ENCODE results near the gene PSPC1. TPM values are rescaled to one million over a fixed set of nuclear protein-coding genes. Genes with fewer than 3 reads are reported as not detected.

PSPC1 gene
- total RNA-seq, 2 experiments from 2014 or later = 55.9 to 56.6 TPM

DNA sequence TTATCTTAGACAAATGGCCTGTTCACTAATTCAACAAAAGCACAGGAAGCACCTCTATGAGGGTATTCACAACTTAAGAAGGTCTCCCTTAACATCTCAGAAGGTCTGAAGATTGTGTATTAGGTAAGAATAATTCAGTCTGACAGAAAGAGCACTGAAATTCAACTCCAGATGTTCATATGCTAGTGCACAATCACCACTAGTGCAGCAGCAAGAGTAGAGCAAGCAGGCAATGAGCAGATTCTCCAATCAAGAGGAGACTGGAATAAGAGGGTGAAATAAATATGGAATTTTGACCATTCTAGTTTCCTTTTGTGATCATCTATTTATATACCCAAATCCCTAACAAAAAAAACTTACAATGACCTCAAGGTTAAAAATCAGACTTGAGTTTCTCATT lies 97.3 kb downstream of the PSPC1 start:
- peaks cover 19% of the 10 kb centered on the region for H3K4me1 Mint-ChIP-seq (ENCODE audit: low read depth)
- H3K27ac Mint-ChIP-seq = no peak overlapping the region
- H3K36me3 Mint-ChIP-seq = peaks cover 8% of the 10 kb centered on the region
- H3K9me3 Mint-ChIP-seq = no peaks in the 10 kb centered on the region
- H3K27me3 Mint-ChIP-seq = no peaks in the 10 kb centered on the region
- intact Hi-C loops (cut with micrococcal nuclease) = no loop called here
- ChIA-PET POLR2A (no interaction called here), CTCF (no interaction called here)
- no peak for DNase-seq
- H3K4me3 Mint-ChIP-seq = no peak overlapping the region

DNA sequence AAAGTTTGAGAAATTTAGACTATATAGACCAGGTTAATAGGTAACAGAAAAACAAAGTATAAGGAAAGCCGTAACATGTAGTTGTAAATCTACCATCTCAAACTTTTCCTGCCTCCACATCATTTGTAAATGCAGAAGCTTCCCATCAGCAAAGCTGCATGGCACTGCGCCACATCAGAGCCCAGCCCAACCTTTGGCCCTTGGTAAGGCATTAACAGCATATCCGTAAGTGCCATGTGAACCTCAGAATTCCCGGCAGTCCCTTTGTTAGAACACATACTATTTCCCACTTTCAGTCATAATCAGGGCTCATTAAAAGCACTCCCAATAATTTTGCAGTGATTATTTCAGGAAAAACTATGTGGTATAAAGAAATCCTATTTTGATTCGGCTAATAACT lies 97.7 kb downstream of the PSPC1 start:
- Mint-ChIP-seq H3K36me3 (peaks cover 5% of the 10 kb centered on the region), H3K4me1 (ENCODE audit: low read depth) (peaks cover 16% of the 10 kb centered on the region), H3K9me3 (no peaks in the 10 kb centered on the region), H3K27ac (no peak overlapping the region), H3K4me3 (no peak overlapping the region), H3K27me3 (no peaks in the 10 kb centered on the region)
- POLR2A ChIA-PET = no interaction called here
- no peak for DNase-seq
- CTCF ChIA-PET = no interaction called here
- intact Hi-C loops (cut with micrococcal nuclease) = no loop called here

DNA sequence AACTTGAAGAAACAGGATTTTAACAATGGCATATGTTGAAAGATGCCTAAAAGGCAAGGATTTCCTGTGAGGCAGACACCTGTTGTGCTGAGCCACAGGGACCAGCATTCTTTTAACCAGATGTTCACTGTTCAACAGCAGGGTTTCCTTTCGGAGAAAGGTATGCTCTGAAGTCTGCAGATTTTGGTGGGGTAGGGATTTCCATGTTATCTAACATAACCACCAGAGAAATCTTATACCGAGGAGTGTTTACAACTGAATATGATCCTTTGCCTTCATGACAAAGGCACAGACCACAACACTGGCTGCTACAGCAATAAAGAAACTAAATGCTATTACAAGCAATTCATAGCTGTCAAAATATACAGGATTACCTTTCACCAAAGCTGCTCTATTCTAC lies 101.2 kb downstream of the PSPC1 start:
- DNase-seq = no peak
- H3K27ac Mint-ChIP-seq = no peak overlapping the region

DNA sequence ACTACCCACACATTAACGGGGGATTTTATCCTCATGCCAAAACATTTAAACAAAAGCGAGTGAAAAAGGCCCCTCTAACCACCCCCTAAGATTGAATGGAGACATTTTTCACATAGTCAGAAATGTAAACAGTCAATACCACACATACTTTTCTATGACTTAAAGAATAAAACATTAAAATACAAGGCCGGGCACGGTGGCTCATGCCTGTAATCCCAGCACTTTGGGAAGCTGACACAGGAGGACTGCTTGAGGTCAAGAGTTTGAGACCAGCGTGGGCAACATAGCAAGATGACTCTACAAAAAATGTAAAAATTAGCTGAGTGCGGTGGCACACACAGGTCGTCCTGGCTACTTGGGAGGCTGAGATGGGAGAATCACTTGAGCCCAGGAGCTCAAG lies 102.0 kb downstream of the PSPC1 start:
- Mint-ChIP-seq H3K27ac (no peak overlapping the region), H3K36me3 (peaks cover 14% of the 10 kb centered on the region), H3K9me3 (no peaks in the 10 kb centered on the region), H3K27me3 (no peaks in the 10 kb centered on the region), H3K4me3 (no peak overlapping the region), H3K4me1 (ENCODE audit: low read depth) (peaks cover 24% of the 10 kb centered on the region)
- ChIA-PET POLR2A (no interaction called here), CTCF (no interaction called here)
- DNase-seq = no peak
- intact Hi-C loops (cut with micrococcal nuclease) = no loop called here

More for the DNA sequence above, 101.2 kb downstream of the PSPC1 start:
- H3K36me3 Mint-ChIP-seq = peaks cover 9% of the 10 kb centered on the region
- ChIA-PET CTCF (no interaction called here), POLR2A (no interaction called here)
- no peaks in the 10 kb centered on the region for H3K27me3 Mint-ChIP-seq
- peaks cover 24% of the 10 kb centered on the region for H3K4me1 Mint-ChIP-seq (ENCODE audit: low read depth)
- H3K4me3 Mint-ChIP-seq = no peak overlapping the region
- H3K9me3 Mint-ChIP-seq = no peaks in the 10 kb centered on the region
- intact Hi-C loops (cut with micrococcal nuclease) = no loop called here

DNA sequence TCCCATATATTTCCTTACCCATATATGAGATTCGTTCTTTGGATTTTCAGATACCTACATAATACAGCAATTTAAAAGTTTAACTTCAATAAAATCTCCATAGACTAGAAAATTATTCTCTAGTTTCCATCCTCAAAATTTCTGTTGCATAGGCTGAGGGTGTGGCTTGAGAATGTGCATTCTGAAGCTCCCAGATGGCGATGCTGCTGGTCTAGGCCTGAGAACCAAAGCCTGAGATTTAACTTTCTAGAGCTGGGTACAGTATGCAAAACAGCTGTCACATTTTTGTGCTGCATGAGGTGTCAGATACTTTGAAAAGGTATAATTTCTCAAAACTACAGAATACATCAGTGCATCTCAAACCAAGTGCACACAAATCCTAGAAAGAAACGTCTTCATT lies 106.6 kb downstream of the PSPC1 start:
- peaks cover 7% of the 10 kb centered on the region for H3K4me1 Mint-ChIP-seq (ENCODE audit: low read depth)
- DNase-seq = no peak
- CTCF ChIA-PET = interaction anchor here (0.5 kb wide), 1 partner anchor 976 kb away, joined by 3 read pairs; no protein-coding TSS in a partner anchor
- intact Hi-C loops (cut with micrococcal nuclease) = no loop called here
- no peaks in the 10 kb centered on the region for H3K27me3 Mint-ChIP-seq
- H3K36me3 Mint-ChIP-seq = peaks cover 39% of the 10 kb centered on the region
- H3K9me3 Mint-ChIP-seq = no peaks in the 10 kb centered on the region
- POLR2A ChIA-PET = no interaction called here
- no peak overlapping the region for H3K4me3 Mint-ChIP-seq
- peak overlapping the region; percentile 67 for H3K27ac Mint-ChIP-seq

DNA sequence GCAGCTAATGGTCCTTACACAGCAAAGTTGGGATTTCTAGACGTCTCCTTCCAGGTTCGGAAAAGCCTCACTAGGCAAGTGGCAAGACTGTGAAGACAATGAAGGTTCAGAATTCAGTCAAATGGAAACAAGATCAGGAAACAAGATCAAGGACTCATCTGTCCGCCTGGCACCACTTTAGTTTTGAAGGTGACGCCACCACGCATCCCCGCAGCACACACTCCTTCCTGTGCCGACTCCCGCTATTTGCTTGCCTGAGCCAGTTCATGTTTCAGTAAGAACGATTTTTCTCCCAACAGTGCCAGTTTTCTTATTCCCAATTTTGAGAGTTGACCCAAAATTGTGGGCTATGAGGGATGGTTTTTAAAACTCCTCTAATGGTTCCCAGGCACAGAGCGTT lies 107.8 kb downstream of the PSPC1 start:
- Mint-ChIP-seq H3K4me3 (no peak overlapping the region), H3K4me1 (ENCODE audit: low read depth) (peaks cover 7% of the 10 kb centered on the region), H3K36me3 (peaks cover 48% of the 10 kb centered on the region), H3K27me3 (no peaks in the 10 kb centered on the region), H3K9me3 (no peaks in the 10 kb centered on the region), H3K27ac (peak overlapping the region; percentile 10)
- ChIA-PET CTCF (no interaction called here), POLR2A (no interaction called here)
- intact Hi-C loops (cut with micrococcal nuclease) = no loop called here
- DNase-seq = no peak

DNA sequence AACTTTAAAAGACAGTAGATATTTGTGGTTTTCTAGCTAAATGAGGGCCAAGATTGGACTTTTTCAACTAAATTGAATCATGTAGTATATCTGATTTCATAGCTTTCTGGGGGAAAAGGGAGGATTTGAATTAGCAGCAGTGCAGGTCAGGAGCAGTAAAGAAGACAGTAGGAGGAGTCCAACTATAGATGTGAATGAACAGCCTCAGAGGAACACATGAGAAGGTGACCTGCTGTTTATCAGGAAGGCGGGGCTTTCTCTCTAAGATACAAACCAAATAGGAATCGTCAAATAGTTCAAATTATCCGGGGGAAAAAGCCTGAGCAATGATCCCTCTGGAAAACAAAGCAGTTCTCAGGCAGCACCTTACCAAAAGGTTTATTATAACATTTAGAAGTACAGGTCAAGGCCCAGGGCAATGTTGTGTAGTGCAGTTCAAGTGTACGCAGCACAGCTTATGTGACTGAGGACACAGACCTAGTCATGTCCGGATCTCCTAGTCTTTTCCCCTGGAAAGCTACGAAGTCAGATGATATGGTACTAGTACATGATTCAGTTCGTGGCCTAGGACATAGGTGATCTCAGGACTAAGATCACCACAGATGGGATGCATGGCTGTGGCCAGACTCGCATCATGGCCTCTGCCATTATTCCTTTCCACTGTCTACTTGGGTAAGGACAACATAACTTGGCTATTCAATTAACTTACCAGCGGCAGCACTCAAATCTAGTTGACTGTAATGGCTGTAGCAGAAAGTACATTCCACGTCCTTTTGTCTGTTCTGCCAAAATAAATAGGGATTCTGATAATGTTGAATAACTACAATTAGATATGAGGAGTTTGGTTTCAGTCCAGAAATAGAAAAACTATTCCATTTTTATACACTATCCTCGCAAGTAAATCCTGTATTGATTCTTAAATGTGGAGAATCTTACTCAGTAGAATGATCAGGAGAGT lies 109.0 kb downstream of the PSPC1 start:
- Mint-ChIP-seq H3K27me3 (no peaks in the 10 kb centered on the region), H3K9me3 (no peaks in the 10 kb centered on the region), H3K36me3 (peaks cover 56% of the 10 kb centered on the region), H3K4me1 (ENCODE audit: low read depth) (peaks cover 7% of the 10 kb centered on the region), H3K27ac (peak overlapping the region; percentile 46), H3K4me3 (no peak overlapping the region)
- POLR2A ChIA-PET = no interaction called here
- DNase-seq = no peak
- CTCF ChIA-PET = no interaction called here
- intact Hi-C loops (cut with micrococcal nuclease) = no loop called here

DNA sequence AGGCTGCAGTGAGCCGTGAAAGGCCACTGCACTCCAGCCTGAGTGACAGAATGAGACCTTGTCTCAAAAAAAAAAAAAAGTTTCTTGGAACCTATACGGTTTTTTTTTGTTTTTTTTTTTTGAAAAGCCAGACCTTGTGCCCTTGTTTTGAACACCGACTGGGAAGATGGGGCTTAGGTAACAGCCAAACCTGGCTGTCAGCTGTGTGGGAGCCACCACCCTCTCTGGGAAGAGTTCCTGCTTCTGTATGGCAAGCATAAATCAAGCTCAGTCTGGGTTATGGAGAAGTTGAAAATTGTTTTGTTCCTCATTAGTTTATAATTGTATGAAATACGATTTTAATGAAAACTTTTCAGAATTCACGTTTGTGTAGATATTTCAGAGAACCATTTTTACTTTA lies 109.8 kb downstream of the PSPC1 start:
- no peak for DNase-seq
- ChIA-PET POLR2A (no interaction called here), CTCF (no interaction called here)
- Mint-ChIP-seq H3K36me3 (peaks cover 62% of the 10 kb centered on the region), H3K9me3 (no peaks in the 10 kb centered on the region), H3K4me3 (no peak overlapping the region), H3K27ac (no peak overlapping the region), H3K4me1 (ENCODE audit: low read depth) (peaks cover 5% of the 10 kb centered on the region), H3K27me3 (no peaks in the 10 kb centered on the region)
- intact Hi-C loops (cut with micrococcal nuclease) = no loop called here

DNA sequence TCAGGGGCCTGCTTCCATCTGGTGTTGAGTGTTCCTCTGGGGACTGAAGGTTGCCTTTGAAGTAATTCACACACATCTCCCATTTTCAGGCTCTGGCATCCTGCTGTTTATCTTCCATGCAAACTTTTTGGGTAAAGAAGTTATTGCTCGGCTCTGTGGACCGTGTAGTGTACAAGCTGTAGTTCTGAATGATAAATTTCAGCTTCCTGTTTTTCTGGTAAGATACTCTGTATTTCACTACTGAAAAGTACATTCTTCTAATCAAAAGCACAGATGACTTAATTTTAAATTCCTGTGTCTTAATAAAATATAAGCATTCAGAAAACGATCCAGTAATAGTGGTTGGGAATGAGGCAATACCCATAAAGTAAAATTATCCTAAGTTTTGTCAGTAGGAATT lies 112.6 kb downstream of the PSPC1 start:
- H3K9me3 Mint-ChIP-seq = no peaks in the 10 kb centered on the region
- POLR2A ChIA-PET = no interaction called here

DNA sequence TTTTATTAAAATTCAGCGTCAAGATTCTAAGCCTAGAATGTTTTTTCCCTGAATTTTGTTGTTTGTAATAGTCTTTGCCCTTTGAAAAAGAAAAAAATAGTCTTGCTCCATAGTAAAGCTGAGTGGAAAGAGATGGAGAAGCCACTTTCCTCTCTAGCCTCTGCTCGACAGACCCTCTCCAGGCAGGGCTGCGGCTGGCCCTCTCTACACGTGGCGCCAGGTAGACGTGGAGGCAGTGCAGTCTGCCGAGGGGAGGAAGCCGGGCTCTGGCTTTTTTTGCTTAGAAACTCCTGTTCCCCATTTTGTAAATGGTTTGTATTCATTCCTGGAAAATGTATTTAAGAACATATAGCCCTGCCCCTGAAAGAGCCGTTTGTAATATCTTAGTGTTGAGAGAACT lies 114.0 kb downstream of the PSPC1 start:
- CTCF ChIA-PET = no interaction called here

More for the DNA sequence above, 112.6 kb downstream of the PSPC1 start:
- Mint-ChIP-seq H3K36me3 (peaks cover 70% of the 10 kb centered on the region), H3K27me3 (no peaks in the 10 kb centered on the region), H3K27ac (peak overlapping the region; percentile 15), H3K4me3 (no peak overlapping the region), H3K4me1 (ENCODE audit: low read depth) (no peaks in the 10 kb centered on the region)
- CTCF ChIA-PET = no interaction called here
- intact Hi-C loops (cut with micrococcal nuclease) = no loop called here
- no peak for DNase-seq

DNA sequence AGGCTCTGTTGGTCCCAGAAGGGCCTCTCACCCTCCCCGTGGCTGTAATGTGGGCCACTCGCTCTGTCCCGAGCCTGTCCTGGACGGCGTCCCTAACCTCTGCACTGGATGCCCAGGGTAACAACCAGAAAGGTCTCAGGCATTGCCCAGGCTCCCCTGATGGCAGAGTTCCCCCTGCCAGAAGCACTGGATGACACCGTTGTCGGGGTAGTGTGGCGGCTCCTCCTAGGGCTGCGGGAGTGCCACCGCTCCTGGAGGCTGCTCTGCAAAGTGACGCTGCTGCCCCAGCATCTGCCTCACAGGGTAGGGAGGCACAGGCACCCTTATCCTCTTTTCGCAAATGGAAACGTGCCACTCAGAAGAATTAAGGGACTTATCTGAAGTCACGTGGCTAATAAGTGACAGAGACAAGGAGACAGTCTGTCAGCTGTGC lies 117.3 kb downstream of the PSPC1 start:
- H3K9me3 Mint-ChIP-seq = no peaks in the 10 kb centered on the region
- CTCF ChIA-PET = no interaction called here
- no peak for DNase-seq
- peaks cover 64% of the 10 kb centered on the region for H3K36me3 Mint-ChIP-seq
- intact Hi-C loops (cut with micrococcal nuclease) = no loop called here
- POLR2A ChIA-PET = no interaction called here
- no peaks in the 10 kb centered on the region for H3K27me3 Mint-ChIP-seq
- H3K4me1 Mint-ChIP-seq (ENCODE audit: low read depth) = no peaks in the 10 kb centered on the region
- H3K4me3 Mint-ChIP-seq = no peak overlapping the region
- H3K27ac Mint-ChIP-seq = no peak overlapping the region

More for the DNA sequence above, 114.0 kb downstream of the PSPC1 start:
- Mint-ChIP-seq H3K4me1 (ENCODE audit: low read depth) (no peaks in the 10 kb centered on the region), H3K36me3 (peaks cover 66% of the 10 kb centered on the region), H3K9me3 (no peaks in the 10 kb centered on the region), H3K4me3 (no peak overlapping the region), H3K27ac (no peak overlapping the region), H3K27me3 (no peaks in the 10 kb centered on the region)
- intact Hi-C loops (cut with micrococcal nuclease) = no loop called here
- no peak for DNase-seq
- POLR2A ChIA-PET = no interaction called here

DNA sequence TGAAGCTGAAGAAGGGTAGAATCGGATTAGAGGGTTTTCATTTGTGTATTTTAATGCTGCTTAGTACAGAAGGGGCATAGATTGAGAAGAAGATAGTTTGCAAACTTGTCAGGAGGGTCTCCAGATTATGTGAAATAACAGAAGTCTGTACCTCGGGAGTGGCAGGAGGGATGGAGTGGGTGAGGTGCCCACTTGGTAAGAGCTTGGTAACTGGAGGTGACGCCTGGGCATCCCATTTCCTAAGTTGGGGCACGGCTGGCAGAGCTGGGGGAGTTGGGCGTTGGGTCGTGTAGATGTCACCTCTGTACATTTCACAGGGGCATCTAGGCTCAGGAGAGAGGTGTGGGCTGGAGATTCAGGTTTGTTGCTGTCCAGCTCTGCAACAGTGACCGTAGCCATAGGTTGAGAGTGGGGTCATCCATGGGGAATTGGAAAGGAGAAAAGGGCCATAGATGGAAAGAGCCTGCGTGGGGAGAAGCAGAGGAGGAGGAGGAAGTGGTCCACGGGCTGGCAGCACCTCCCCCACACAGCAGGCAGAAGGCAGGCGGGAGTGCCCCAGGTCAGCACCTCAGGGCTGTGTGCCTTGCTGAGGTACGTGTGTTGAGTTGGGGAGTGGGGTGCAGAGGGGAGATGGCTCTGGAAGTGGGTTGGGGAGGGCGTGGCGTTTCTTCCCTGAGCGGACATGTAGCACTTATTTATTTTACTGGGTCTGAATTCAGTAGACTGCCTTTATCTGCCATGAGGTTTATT lies 118.1 kb downstream of the PSPC1 start:
- ChIA-PET CTCF (no interaction called here), POLR2A (no interaction called here)
- Mint-ChIP-seq H3K27ac (peak overlapping the region; percentile 19), H3K9me3 (no peaks in the 10 kb centered on the region), H3K27me3 (no peaks in the 10 kb centered on the region), H3K4me1 (ENCODE audit: low read depth) (no peaks in the 10 kb centered on the region), H3K36me3 (peaks cover 57% of the 10 kb centered on the region), H3K4me3 (no peak overlapping the region)
- no peak for DNase-seq
- intact Hi-C loops (cut with micrococcal nuclease) = no loop called here
